ENCODE data around the gene SUGCT. TPM values are rescaled to one million over a fixed set of nuclear protein-coding genes. Genes with fewer than 3 reads are reported as not detected.
A peak's percentile ranks its signal among the peaks of the same experiment; 100 is the strongest.

Gene SUGCT
- total RNA-seq, 2 donors from 2014 or later: 0.74 to 1.3 TPM

DNA sequence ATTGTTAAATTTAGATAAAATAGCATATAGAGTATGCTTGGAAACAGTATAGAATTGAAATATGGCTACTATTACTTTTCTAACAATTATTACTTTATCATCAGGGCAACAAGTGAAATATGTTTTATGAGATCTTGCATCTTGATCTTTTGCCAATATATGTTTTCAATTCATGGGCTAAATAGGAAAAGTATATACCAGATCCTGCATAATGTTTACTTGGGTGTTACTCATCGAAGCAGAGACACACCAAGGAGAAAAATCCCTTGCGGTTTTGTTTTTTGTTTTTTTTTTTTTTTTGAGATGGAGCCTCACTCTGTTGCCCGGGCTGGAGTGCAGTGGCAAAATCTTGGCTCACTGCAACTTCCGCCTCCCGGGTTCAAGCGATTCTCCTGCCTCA lies 541.4 kb downstream of the SUGCT start:
- ATAC-seq (no peak), DNase-seq (ENCODE audit: low spot score) (no peak)
- H3K4me3 Mint-ChIP-seq: no peak overlapping the region

DNA sequence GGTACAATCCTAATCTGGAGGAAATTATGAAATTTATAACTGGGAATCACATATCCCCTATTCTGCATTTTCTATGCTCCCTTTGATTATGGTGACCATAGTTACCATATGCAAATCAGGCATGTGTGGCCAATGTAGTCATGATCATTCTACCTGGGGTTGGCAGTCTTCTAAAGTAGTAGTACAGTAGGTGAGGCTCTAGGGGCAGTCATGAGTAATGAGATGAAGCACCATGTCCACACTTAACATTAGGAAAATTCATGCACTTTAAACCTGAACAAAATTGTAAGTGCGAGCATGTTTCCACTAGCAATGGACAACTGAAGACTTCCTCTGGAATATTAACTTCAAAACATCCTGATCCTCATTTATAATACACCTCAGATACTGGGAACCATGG lies 545.9 kb downstream of the SUGCT start:
- no peaks in the 10 kb centered on the region for H3K4me1 Mint-ChIP-seq (ENCODE audit: low read depth in 2 of 2)
- no peak overlapping the region for H3K4me3 Mint-ChIP-seq
- DNase-seq (ENCODE audit: low spot score) (no peak), ATAC-seq (no peak)
- no peaks in the 10 kb centered on the region for H3K27me3 Mint-ChIP-seq
- H3K27ac Mint-ChIP-seq: no peak overlapping the region
- H3K9me3 Mint-ChIP-seq: peaks cover 6% of the 10 kb centered on the region
- H3K36me3 Mint-ChIP-seq: no peaks in the 10 kb centered on the region

More for the DNA sequence above, 541.4 kb downstream of the SUGCT start:
- Mint-ChIP-seq H3K36me3 (no peaks in the 10 kb centered on the region), H3K27me3 (peaks cover 0 to 5% of the 10 kb centered on the region in 2 donors), H3K4me1 (ENCODE audit: low read depth in 2 of 2) (peaks cover 0 to 6% of the 10 kb centered on the region in 2 donors), H3K9me3 (peaks cover 16% of the 10 kb centered on the region), H3K27ac (no peak overlapping the region)

GRCh38 chr7:40682696-40683095 lies 547.9 kb downstream of the SUGCT start:
- Mint-ChIP-seq H3K4me3 (no peak overlapping the region), H3K27ac (no peak overlapping the region), H3K27me3 (no peaks in the 10 kb centered on the region), H3K4me1 (ENCODE audit: low read depth in 2 of 2) (no peaks in the 10 kb centered on the region), H3K9me3 (peaks cover 5% of the 10 kb centered on the region), H3K36me3 (no peaks in the 10 kb centered on the region)
- ATAC-seq (no peak), DNase-seq (ENCODE audit: low spot score) (no peak)

GRCh38 chr7:40694026-40694809 lies 559.4 kb downstream of the SUGCT start:
- Mint-ChIP-seq H3K4me1 (ENCODE audit: low read depth in 2 of 2) (no peaks in the 10 kb centered on the region), H3K4me3 (no peak overlapping the region), H3K27me3 (no peaks in the 10 kb centered on the region), H3K36me3 (no peaks in the 10 kb centered on the region), H3K27ac (no peak overlapping the region), H3K9me3 (peaks cover 6% of the 10 kb centered on the region)
- ATAC-seq (no peak), DNase-seq (ENCODE audit: low spot score) (no peak)

GRCh38 chr7:40694991-40695390 lies 560.2 kb downstream of the SUGCT start:
- Mint-ChIP-seq H3K36me3 (no peaks in the 10 kb centered on the region), H3K27me3 (no peaks in the 10 kb centered on the region), H3K27ac (no peak overlapping the region), H3K4me3 (no peak overlapping the region), H3K9me3 (peaks cover 6% of the 10 kb centered on the region), H3K4me1 (ENCODE audit: low read depth in 2 of 2) (no peaks in the 10 kb centered on the region)
- DNase-seq (ENCODE audit: low spot score): no peak
- no peak for ATAC-seq

GRCh38 chr7:40697653-40698052 lies 562.8 kb downstream of the SUGCT start:
- H3K4me3 Mint-ChIP-seq: no peak overlapping the region
- DNase-seq (ENCODE audit: low spot score) (no peak), ATAC-seq (no peak)
- H3K4me1 Mint-ChIP-seq (ENCODE audit: low read depth in 2 of 2): no peaks in the 10 kb centered on the region
- no peaks in the 10 kb centered on the region for H3K36me3 Mint-ChIP-seq
- no peaks in the 10 kb centered on the region for H3K27me3 Mint-ChIP-seq
- H3K9me3 Mint-ChIP-seq: peaks cover 3% of the 10 kb centered on the region
- no peak overlapping the region for H3K27ac Mint-ChIP-seq

GRCh38 chr7:40698214-40698920 lies 563.6 kb downstream of the SUGCT start:
- Mint-ChIP-seq H3K4me1 (ENCODE audit: low read depth in 2 of 2) (no peaks in the 10 kb centered on the region), H3K36me3 (no peaks in the 10 kb centered on the region), H3K4me3 (no peak overlapping the region)

GRCh38 chr7:40698921-40699260 lies 564.1 kb downstream of the SUGCT start:
- Mint-ChIP-seq H3K4me3 (no peak overlapping the region), H3K9me3 (peaks cover 3% of the 10 kb centered on the region), H3K4me1 (ENCODE audit: low read depth in 2 of 2) (no peaks in the 10 kb centered on the region), H3K27ac (no peak overlapping the region), H3K27me3 (no peaks in the 10 kb centered on the region), H3K36me3 (no peaks in the 10 kb centered on the region)
- ATAC-seq (no peak), DNase-seq (ENCODE audit: low spot score) (no peak)

More at GRCh38 chr7:40698214-40698920, 563.6 kb downstream of the SUGCT start:
- no peak for ATAC-seq
- no peak for DNase-seq (ENCODE audit: low spot score)
- Mint-ChIP-seq H3K27me3 (no peaks in the 10 kb centered on the region), H3K9me3 (peaks cover 3% of the 10 kb centered on the region), H3K27ac (no peak overlapping the region)

- Mint-ChIP-seq H3K27ac (no peak overlapping the region), H3K4me3 (no peak overlapping the region), H3K27me3 (no peaks in the 10 kb centered on the region), H3K9me3 (peaks cover 3% of the 10 kb centered on the region), H3K4me1 (ENCODE audit: low read depth in 2 of 2) (no peaks in the 10 kb centered on the region), H3K36me3 (no peaks in the 10 kb centered on the region)
- DNase-seq (ENCODE audit: low spot score): no peak
- no peak for ATAC-seq
Measured at GRCh38 chr7:40700653-40701421, 566.0 kb downstream of the SUGCT start.

DNA sequence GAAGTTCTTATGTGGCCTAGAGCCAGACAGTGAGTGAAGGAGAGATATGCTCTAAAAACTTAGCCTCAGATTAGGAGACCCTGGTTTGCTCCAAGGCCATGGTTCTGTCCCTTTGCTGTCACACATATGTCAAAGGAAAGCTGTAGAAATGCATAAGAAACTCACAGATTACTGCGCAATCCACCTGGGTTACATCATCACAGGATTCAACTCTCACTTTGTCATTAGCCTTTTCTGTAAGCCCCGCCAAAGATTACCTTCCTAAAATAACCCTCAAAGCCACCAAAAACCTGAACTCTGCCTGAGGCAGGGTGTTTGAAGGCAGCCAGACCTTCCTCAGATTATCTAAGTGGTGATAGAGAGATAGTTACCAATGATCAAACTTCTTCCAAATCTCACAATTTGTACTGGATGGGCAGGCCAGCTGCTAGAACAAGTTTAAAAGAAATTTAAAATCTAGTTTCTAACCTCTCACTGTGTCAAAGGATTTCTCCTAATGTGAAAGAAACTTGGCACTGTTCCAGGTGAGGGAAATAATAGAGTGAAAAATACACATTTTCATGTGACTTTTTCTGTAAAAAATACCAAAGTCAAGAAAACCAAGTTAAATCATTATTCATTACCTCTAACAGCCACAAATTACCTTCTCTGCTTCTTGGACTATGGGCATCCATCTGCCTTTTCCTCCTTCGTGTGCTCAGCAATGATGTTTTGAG lies 567.2 kb downstream of the SUGCT start:
- no peaks in the 10 kb centered on the region for H3K36me3 Mint-ChIP-seq
- peaks cover 3% of the 10 kb centered on the region for H3K9me3 Mint-ChIP-seq
- DNase-seq (ENCODE audit: low spot score) (no peak), ATAC-seq (no peak)
- H3K27me3 Mint-ChIP-seq: no peaks in the 10 kb centered on the region
- no peak overlapping the region for H3K4me3 Mint-ChIP-seq
- no peak overlapping the region for H3K27ac Mint-ChIP-seq
- no peaks in the 10 kb centered on the region for H3K4me1 Mint-ChIP-seq (ENCODE audit: low read depth in 2 of 2)

GRCh38 chr7:40704172-40704571 lies 569.4 kb downstream of the SUGCT start:
- Mint-ChIP-seq H3K27ac (no peak overlapping the region), H3K27me3 (no peaks in the 10 kb centered on the region), H3K4me1 (ENCODE audit: low read depth in 2 of 2) (peaks cover 0 to 3% of the 10 kb centered on the region in 2 donors), H3K4me3 (no peak overlapping the region), H3K36me3 (no peaks in the 10 kb centered on the region), H3K9me3 (peaks cover 4% of the 10 kb centered on the region)
- ATAC-seq (peak in 1 of 2 donors; percentile 24), DNase-seq (ENCODE audit: low spot score) (no peak)

- Mint-ChIP-seq H3K4me1 (ENCODE audit: low read depth in 2 of 2) (peaks cover 0 to 9% of the 10 kb centered on the region in 2 donors), H3K27me3 (no peaks in the 10 kb centered on the region), H3K27ac (no peak overlapping the region), H3K9me3 (peaks cover 4% of the 10 kb centered on the region), H3K36me3 (no peaks in the 10 kb centered on the region), H3K4me3 (no peak overlapping the region)
- DNase-seq (ENCODE audit: low spot score): no peak
- ATAC-seq: no peak
Measured at GRCh38 chr7:40706829-40707228, 572.0 kb downstream of the SUGCT start.

GRCh38 chr7:40709062-40709964 lies 574.5 kb downstream of the SUGCT start:
- DNase-seq (ENCODE audit: low spot score) (no peak), ATAC-seq (peak; percentile 81 to 83)
- Mint-ChIP-seq H3K27ac (no peak overlapping the region), H3K4me1 (ENCODE audit: low read depth in 2 of 2) (peaks cover 0 to 9% of the 10 kb centered on the region in 2 donors), H3K4me3 (no peak overlapping the region), H3K9me3 (peaks cover 4% of the 10 kb centered on the region), H3K36me3 (no peaks in the 10 kb centered on the region), H3K27me3 (no peaks in the 10 kb centered on the region)

All from natural killer cell treated with Interleukin-12 subunit alpha and Interleukin-12 subunit beta and Interleukin-15 and Interleukin-18, amount 100 ng/mL, for 72 hours (primary cell).